ENCODE data around the gene WDSUB1. TPM values are rescaled to one million over a fixed set of nuclear protein-coding genes. Genes with fewer than 3 reads are reported as not detected.

WDSUB1 gene
- total RNA-seq, 4 donors from 2014 or later = 4.9 to 7.1 (median 5.9) TPM

- Histone ChIP-seq H3K36me3 (peaks cover 0 to 86% (median 5%) of the 10 kb centered on the region in 3 donors), H3K4me3 (no peak overlapping the region), H3K4me1 (no peaks in the 10 kb centered on the region), H3K27me3 (no peaks in the 10 kb centered on the region), H3K9me3 (no peaks in the 10 kb centered on the region), H3K27ac (no peak overlapping the region)
- no peak for DNase-seq
- TF ChIP-seq POLR2A (IDR thresholded peaks at IDR 0.05) = no peak
- no peak for TF ChIP-seq CTCF (IDR thresholded peaks at IDR 0.05)
- intact Hi-C loops (cut with DNase I) = no loop called here
These were observed 43.0 kb downstream of the WDSUB1 start for GRCh38 chr2:159243529-159243928.

- peaks cover 14 to 97% (median 20%) of the 10 kb centered on the region in 3 donors for H3K36me3 ChIP-seq
- WGBS, 2 donors = 87 to 90% methylated on average over 5 to 6 of the region's 6 CpGs
These were observed 51.6 kb downstream of the WDSUB1 start for GRCh38 chr2:159234868-159235267.

GRCh38 chr2:159232456-159233170 lies 53.9 kb downstream of the WDSUB1 start:
- Histone ChIP-seq H3K9me3 (no peaks in the 10 kb centered on the region), H3K27me3 (no peaks in the 10 kb centered on the region), H3K4me3 (no peak overlapping the region), H3K4me1 (no peaks in the 10 kb centered on the region), H3K27ac (no peak overlapping the region), H3K36me3 (peaks cover 19 to 97% (median 29%) of the 10 kb centered on the region in 3 donors)
- WGBS, 2 donors = 40 to 43% methylated on average over 3 of the region's 3 CpGs
- intact Hi-C loops (cut with DNase I) = no loop called here
- TF ChIP-seq POLR2A (IDR thresholded peaks at IDR 0.05) (no peak), CTCF (IDR thresholded peaks at IDR 0.05) (no peak)
- no peak for DNase-seq

More at GRCh38 chr2:159234868-159235267, 51.6 kb downstream of the WDSUB1 start:
- no peak overlapping the region for H3K4me3 ChIP-seq
- no peaks in the 10 kb centered on the region for H3K4me1 ChIP-seq
- H3K9me3 ChIP-seq = no peaks in the 10 kb centered on the region
- H3K27ac ChIP-seq = no peak overlapping the region
- TF ChIP-seq POLR2A (IDR thresholded peaks at IDR 0.05) = no peak
- no peak for TF ChIP-seq CTCF (IDR thresholded peaks at IDR 0.05)
- no peak for DNase-seq
- no peaks in the 10 kb centered on the region for H3K27me3 ChIP-seq
- intact Hi-C loops (cut with DNase I) = no loop called here

- TF ChIP-seq CTCF (IDR thresholded peaks at IDR 0.05) (no peak), POLR2A (IDR thresholded peaks at IDR 0.05) (no peak)
- Histone ChIP-seq H3K27me3 (no peaks in the 10 kb centered on the region), H3K9me3 (no peaks in the 10 kb centered on the region), H3K4me1 (peaks cover 5 to 16% (median 5%) of the 10 kb centered on the region in 3 donors), H3K27ac (no peak overlapping the region), H3K36me3 (peaks cover 19 to 95% (median 23%) of the 10 kb centered on the region in 3 donors), H3K4me3 (no peak overlapping the region)
- 93% methylated on average over 6 to 15 of the region's 19 CpGs for WGBS, 2 donors
- no peak for DNase-seq
- intact Hi-C loops (cut with DNase I) = no loop called here
These were observed 56.2 kb downstream of the WDSUB1 start for GRCh38 chr2:159230145-159230877.

- H3K27ac ChIP-seq = no peak overlapping the region
- peaks cover 7 to 23% (median 9%) of the 10 kb centered on the region in 3 donors for H3K4me1 ChIP-seq
- intact Hi-C loops (cut with DNase I) = no loop called here
- H3K4me3 ChIP-seq = no peak overlapping the region
- H3K9me3 ChIP-seq = no peaks in the 10 kb centered on the region
- peaks cover 18 to 95% (median 26%) of the 10 kb centered on the region in 3 donors for H3K36me3 ChIP-seq
- WGBS, 2 donors = 85 to 88% methylated on average over 9 to 12 of the region's 15 CpGs
- no peak for TF ChIP-seq CTCF (IDR thresholded peaks at IDR 0.05)
- no peak for TF ChIP-seq POLR2A (IDR thresholded peaks at IDR 0.05)
- no peak for DNase-seq
- H3K27me3 ChIP-seq = no peaks in the 10 kb centered on the region
These were observed 56.9 kb downstream of the WDSUB1 start for GRCh38 chr2:159229476-159230144.

All from esophagus squamous epithelium (tissue), 5 donors.